Measurements from ENCODE around the gene MRPL4. TPM values are rescaled to one million over a fixed set of nuclear protein-coding genes. Genes with fewer than 3 reads are reported as not detected.

The MRPL4 gene
- polyA plus RNA-seq, 1 of the 3 experiments (the other 2 are of a cell fraction), result 110 TPM

GRCh38 chr19:10295305-10295846, 43.4 kb downstream of the MRPL4 start:
- Histone ChIP-seq H3K9me2 (no peaks in the 10 kb centered on the region), H4K20me1 (ENCODE audit: insufficient read depth) (no peaks in the 10 kb centered on the region), H3K9me3 (no peaks in the 10 kb centered on the region), H3K36me3 (replicated peaks in 1 of 2; ENCODE audit: control insufficient read depth in 1 of 2, insufficient read depth in 2 of 2, low read length in 1 of 2) (no peaks in the 10 kb centered on the region), H3K4me3 (ENCODE audit: low read depth in 2 of 2, low read length in 1 of 2) (no peak overlapping the region), H3K27ac (ENCODE audit: low read depth in 2 of 2, low read length in 1 of 2) (no peak overlapping the region), H3K27me3 (ENCODE audit: insufficient read depth) (no peaks in the 10 kb centered on the region), H3K4me2 (peak overlapping the region; percentile 19; the same call in 1 of the 2 replicates), H3K9ac (no peak overlapping the region), H3K79me2 (ENCODE audit: insufficient read depth) (no peaks in the 10 kb centered on the region), H3K4me1 (ENCODE audit: control insufficient read depth in 1 of 2, insufficient read depth in 2 of 2, low read depth in 1 of 2, low read length in 1 of 2) (peaks cover 0 to 26% of the 10 kb centered on the region in 2 experiments; a peak in 1 of 4 replicates), H2AFZ (ENCODE audit: low read depth) (no peak overlapping the region), H3F3A (replicated peaks; ENCODE audit: insufficient read depth) (no peaks in the 10 kb centered on the region)
- TF ChIP-seq, protein P1, sequence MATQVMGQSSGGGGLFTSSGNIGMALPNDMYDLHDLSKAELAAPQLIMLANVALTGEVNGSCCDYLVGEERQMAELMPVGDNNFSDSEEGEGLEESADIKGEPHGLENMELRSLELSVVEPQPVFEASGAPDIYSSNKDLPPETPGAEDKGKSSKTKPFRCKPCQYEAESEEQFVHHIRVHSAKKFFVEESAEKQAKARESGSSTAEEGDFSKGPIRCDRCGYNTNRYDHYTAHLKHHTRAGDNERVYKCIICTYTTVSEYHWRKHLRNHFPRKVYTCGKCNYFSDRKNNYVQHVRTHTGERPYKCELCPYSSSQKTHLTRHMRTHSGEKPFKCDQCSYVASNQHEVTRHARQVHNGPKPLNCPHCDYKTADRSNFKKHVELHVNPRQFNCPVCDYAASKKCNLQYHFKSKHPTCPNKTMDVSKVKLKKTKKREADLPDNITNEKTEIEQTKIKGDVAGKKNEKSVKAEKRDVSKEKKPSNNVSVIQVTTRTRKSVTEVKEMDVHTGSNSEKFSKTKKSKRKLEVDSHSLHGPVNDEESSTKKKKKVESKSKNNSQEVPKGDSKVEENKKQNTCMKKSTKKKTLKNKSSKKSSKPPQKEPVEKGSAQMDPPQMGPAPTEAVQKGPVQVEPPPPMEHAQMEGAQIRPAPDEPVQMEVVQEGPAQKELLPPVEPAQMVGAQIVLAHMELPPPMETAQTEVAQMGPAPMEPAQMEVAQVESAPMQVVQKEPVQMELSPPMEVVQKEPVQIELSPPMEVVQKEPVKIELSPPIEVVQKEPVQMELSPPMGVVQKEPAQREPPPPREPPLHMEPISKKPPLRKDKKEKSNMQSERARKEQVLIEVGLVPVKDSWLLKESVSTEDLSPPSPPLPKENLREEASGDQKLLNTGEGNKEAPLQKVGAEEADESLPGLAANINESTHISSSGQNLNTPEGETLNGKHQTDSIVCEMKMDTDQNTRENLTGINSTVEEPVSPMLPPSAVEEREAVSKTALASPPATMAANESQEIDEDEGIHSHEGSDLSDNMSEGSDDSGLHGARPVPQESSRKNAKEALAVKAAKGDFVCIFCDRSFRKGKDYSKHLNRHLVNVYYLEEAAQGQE (IDR thresholded peaks at IDR 0.05; ENCODE audit: low read depth, low read length), result no peak
- TF ChIP-seq EP300 (IDR thresholded peaks at IDR 0.05; ENCODE audit: borderline replicate concordance in 1 of 2, low read depth in 1 of 2, low read length in 1 of 2) (no peak), USF2 (IDR thresholded peaks at IDR 0.05; ENCODE audit: borderline replicate concordance, low read depth, low read length) (no peak), NRF1 (IDR thresholded peaks at IDR 0.05; ENCODE audit: low read depth, low read length) (no peak), GABPA (IDR thresholded peaks at IDR 0.05; ENCODE audit: low read depth) (no peak), RAD21 (IDR thresholded peaks at IDR 0.05; ENCODE audit: low read length) (no peak), MEF2A (IDR thresholded peaks at IDR 0.05; ENCODE audit: borderline replicate concordance, low read depth) (no peak), FOSL2 (IDR thresholded peaks at IDR 0.05; ENCODE audit: borderline replicate concordance, low read depth) (no peak)
- TF ChIP-seq, protein P2, sequence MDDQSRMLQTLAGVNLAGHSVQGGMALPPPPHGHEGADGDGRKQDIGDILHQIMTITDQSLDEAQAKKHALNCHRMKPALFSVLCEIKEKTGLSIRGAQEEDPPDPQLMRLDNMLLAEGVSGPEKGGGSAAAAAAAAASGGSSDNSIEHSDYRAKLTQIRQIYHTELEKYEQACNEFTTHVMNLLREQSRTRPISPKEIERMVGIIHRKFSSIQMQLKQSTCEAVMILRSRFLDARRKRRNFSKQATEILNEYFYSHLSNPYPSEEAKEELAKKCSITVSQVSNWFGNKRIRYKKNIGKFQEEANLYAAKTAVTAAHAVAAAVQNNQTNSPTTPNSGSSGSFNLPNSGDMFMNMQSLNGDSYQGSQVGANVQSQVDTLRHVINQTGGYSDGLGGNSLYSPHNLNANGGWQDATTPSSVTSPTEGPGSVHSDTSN (IDR thresholded peaks at IDR 0.05), result no peak
- DNase-seq, result peak; percentile 52
- 52% methylated on average over 16 of the region's 48 CpGs for WGBS (ENCODE audit: low lambda C conversion rate)
- POLR2A ChIA-PET, result no interaction called here
- CTCF ChIA-PET, result interaction anchor here (1.3 kb wide), 1 partner anchor 36 kb away, joined by 3 read pairs; no protein-coding TSS in a partner anchor
